HCT116 (cell line): Measurements from ENCODE around the gene DNAH5. TPM values are rescaled to one million over a fixed set of nuclear protein-coding genes. Genes with fewer than 3 reads are reported as not detected.

ENCODE experiments used
- ATAC-seq: fragments of 200-7000 bp; cut with Tn5 transposase; 2 replicates; pipeline ENCODE4 v1.9.1; 2020; ENCODE audit warnings: mild to moderate bottlenecking, moderate library complexity
- BruUV-seq: library from RNA; stranded (reverse); fragments of 400-500 nt; replicated peaks from 2 replicates; lab custom pipeline; 2021; lab: Mats Ljungman, UMichigan
- CTCF ChIA-PET: fragments of 300-600 bp; sonication (Branson Sonifier 250); formaldehyde crosslinking; loops from one replicate; lab custom pipeline; 2021; ENCODE audit warnings: antibody characterized with exemption; lab: Charles Lee
- POLR2A ChIA-PET: fragments of 300-600, 350-600 bp; sonication (Branson Sonifier 250); formaldehyde crosslinking; loops from one replicate; lab custom pipeline; 2021; ENCODE audit warnings: antibody characterized with exemption; lab: Charles Lee
- RAD21 ChIA-PET, 2 experiments: fragments of 300-600 bp; sonication (Branson Sonifier 250); formaldehyde crosslinking; loops; one replicate each; lab custom pipeline; 2023; ENCODE audit warnings: low total read pairs in 2 of 2; ENCODE audit not compliant: uncharacterized antibody in 2 of 2, unreplicated experiment in 2 of 2, low non-redundant PET in 1 of 2; lab: Charles Lee
- DNase-seq: peaks from one replicate; pipeline ENCODE4 v3.0.0-alpha.2; 2010; ENCODE audit warnings: low read depth, low spot score
- H2AFZ ChIP-seq: fragments of 200-600 bp; shearing (Covaris generic), sonication (generic); 2 replicates; pipeline ENCODE4 v1.6.1; 2017; ENCODE audit warnings: low read depth, mixed run types, mixed read lengths, antibody characterized with exemption, low read length; ENCODE audit not compliant: poor library complexity, severe bottlenecking
- H3K27ac ChIP-seq: 2 replicates; pipeline ENCODE4 v1.5.1; 2012; ENCODE audit warnings: low read depth, low read length
- H3K27me3 ChIP-seq: fragments of 200-600 bp; sonication (generic); 2 replicates; pipeline ENCODE4 v1.6.1; 2016; ENCODE audit warnings: mixed run types, low read length, mixed read lengths; ENCODE audit not compliant: insufficient read depth
- H3K36me3 ChIP-seq, 2 experiments: fragments of 200-500 bp in 1 of 2; fragments of 200-600 bp in 1 of 2; sonication (Bioruptor generic) in 1 of 2; sonication (generic) in 1 of 2; 2 replicates each; pipeline versions ENCODE4 v1.5.1 to v1.6.1; 2014 to 2016; ENCODE audit warnings: low read length in 2 of 2, inconsistent platforms in 1 of 2, mixed read lengths in 1 of 2, mixed run types in 1 of 2; ENCODE audit not compliant: insufficient read depth in 2 of 2, control insufficient read depth in 1 of 2
- H3K4me1 ChIP-seq, 2 experiments: fragments of 200-600 bp in 1 of 2; sonication (generic) in 1 of 2; 2 replicates each; pipeline versions ENCODE4 v1.5.1 to v1.6.1; 2012 to 2017; ENCODE audit warnings: low read length in 2 of 2, inconsistent platforms in 1 of 2, mild to moderate bottlenecking in 1 of 2, mixed read lengths in 1 of 2, mixed run types in 1 of 2, moderate library complexity in 1 of 2; ENCODE audit not compliant: insufficient read depth in 2 of 2, control insufficient read depth in 1 of 2
- H3K4me2 ChIP-seq: fragments of 200-600 bp; sonication (generic); 2 replicates; pipeline ENCODE4 v1.6.1; 2017; ENCODE audit warnings: mixed run types, low read length, mixed read lengths
- H3K4me3 ChIP-seq, 2 experiments: fragments of 200-600 bp in 1 of 2; sonication (generic) in 1 of 2; replicated peaks in 1 of 2; 2 replicates each; pipeline ENCODE4 v1.5.1; 2011 to 2016; ENCODE audit warnings: low read length in 2 of 2, control low read depth in 1 of 2, low read depth in 1 of 2, mild to moderate bottlenecking in 1 of 2, mixed read lengths in 1 of 2, mixed run types in 1 of 2
- H3K79me2 ChIP-seq: fragments of 200-600 bp; sonication (generic); 2 replicates; pipeline ENCODE4 v1.6.1; 2017; ENCODE audit warnings: mild to moderate bottlenecking, mixed run types, low read length, moderate library complexity, mixed read lengths; ENCODE audit not compliant: insufficient read depth
- H3K9ac ChIP-seq: fragments of 200-600 bp; sonication (generic); 2 replicates; pipeline ENCODE4 v1.6.1; 2016; ENCODE audit warnings: low read length, mixed read lengths
- H3K9me2 ChIP-seq: fragments of 200-600 bp; sonication (generic), shearing (Covaris generic); 2 replicates; pipeline ENCODE4 v1.6.1; 2017; ENCODE audit warnings: mixed run types, mild to moderate bottlenecking, moderate library complexity; ENCODE audit not compliant: insufficient read depth
- H3K9me3 ChIP-seq, 2 experiments: fragments of 200-500 bp in 1 of 2; fragments of 200-600 bp in 1 of 2; sonication (Bioruptor generic) in 1 of 2; sonication (generic) in 1 of 2; 2 replicates each; pipeline ENCODE4 v1.6.1; 2014 to 2017; ENCODE audit warnings: low read length in 2 of 2, mixed read lengths in 2 of 2, inconsistent platforms in 1 of 2, low read depth in 1 of 2, mild to moderate bottlenecking in 1 of 2, mixed run types in 1 of 2, moderate library complexity in 1 of 2; ENCODE audit not compliant: control insufficient read depth in 1 of 2, insufficient read depth in 1 of 2
- H4K20me1 ChIP-seq: fragments of 200-600 bp; sonication (generic), shearing (Covaris generic); 2 replicates; pipeline ENCODE4 v1.6.1; 2017; ENCODE audit warnings: mixed run types, mild to moderate bottlenecking, moderate library complexity; ENCODE audit not compliant: insufficient read depth
- CEBPB ChIP-seq: IDR thresholded peaks from 2 replicates; pipeline ENCODE4 v1.6.1; 2012; ENCODE audit warnings: low read depth
- EZH2phosphoT487 ChIP-seq: fragments of 200-600 bp; IDR thresholded peaks from 2 replicates; pipeline ENCODE4 v1.6.1; 2018; ENCODE audit warnings: antibody characterized with exemption, borderline replicate concordance
- FOSL1 ChIP-seq: IDR thresholded peaks from 2 replicates; pipeline ENCODE4 v1.6.1; 2012; ENCODE audit warnings: low read depth
- POLR2A ChIP-seq: IDR thresholded peaks from 2 replicates; pipeline ENCODE4 v1.7.0; 2011; ENCODE audit warnings: borderline replicate concordance; ENCODE audit not compliant: insufficient read depth, insufficient read length; ENCODE audit errors: extremely low read depth
- TCF7L2 ChIP-seq: IDR thresholded peaks from 2 replicates; pipeline ENCODE4 v1.7.0; 2011; ENCODE audit warnings: borderline replicate concordance, inconsistent platforms; ENCODE audit not compliant: insufficient read depth, insufficient read length; ENCODE audit errors: extremely low read depth
- ZBTB33 ChIP-seq: IDR thresholded peaks from 2 replicates; pipeline ENCODE4 v1.6.1; 2011; ENCODE audit warnings: mild to moderate bottlenecking, low read length, moderate library complexity; ENCODE audit not compliant: insufficient replicate concordance; ENCODE audit errors: extremely low read depth
- intact Hi-C: fragments of 100-400 bp; cut with micrococcal nuclease; formaldehyde crosslinking; loops from 2 replicates; pipeline ENCODE4 v1.10.0; 2022
- total RNA-seq: library from RNA; stranded (reverse); gene quantifications from one replicate; pipeline ENCODE4 v1.2.1, GENCODE V29; 2021; ENCODE audit not compliant: unreplicated experiment
- TF ChIP-seq, protein P1 (sequence below), 3 experiments: fragments of 200-600 bp in 1 of 3; sonication (generic) in 1 of 3; IDR thresholded peaks in 2 of 3; conservative IDR thresholded peaks in 1 of 3; 2 replicates each; pipeline ENCODE4 v1.5.1; 2012 to 2017; ENCODE audit warnings: low read depth in 2 of 3, low read length in 2 of 3, antibody characterized with exemption in 1 of 3, borderline replicate concordance in 1 of 3, control low read depth in 1 of 3, mild to moderate bottlenecking in 1 of 3, mixed read lengths in 1 of 3, mixed run types in 1 of 3, moderate library complexity in 1 of 3; ENCODE audit not compliant: insufficient read depth in 1 of 3
- TF ChIP-seq, protein P2 (sequence below): IDR thresholded peaks from 2 replicates; pipeline ENCODE4 v1.6.1; 2012

DNAH5 gene
- total RNA-seq, 1 experiment from 2014 or later, result 0.37 TPM

DNA sequence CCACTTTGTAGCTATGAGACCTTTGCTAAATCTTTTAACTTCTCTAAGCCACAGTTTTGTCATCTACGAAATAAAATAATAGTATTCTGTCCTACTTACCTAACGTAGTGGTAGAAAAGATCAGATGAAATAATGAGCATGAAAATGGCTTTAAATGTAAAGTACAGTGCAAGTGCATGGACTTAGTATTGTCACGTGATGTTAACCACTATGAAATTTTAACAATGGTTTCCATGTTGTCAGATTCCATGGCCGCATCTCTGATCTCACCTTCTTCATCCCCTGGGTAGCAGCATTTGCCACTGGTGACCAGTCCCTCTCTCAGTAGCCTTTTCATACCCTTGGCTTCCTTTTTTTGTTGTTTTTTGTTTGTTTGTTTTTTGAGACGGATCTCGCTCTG is 45.9 kb downstream of the DNAH5 start:
- no peak overlapping the region for H3K27ac ChIP-seq
- no peaks in the 10 kb centered on the region for H3K79me2 ChIP-seq
- H3K36me3 ChIP-seq, result no peaks in the 10 kb centered on the region
- POLR2A ChIA-PET, result no interaction called here
- RAD21 ChIA-PET, result no interaction called here
- H3K9me2 ChIP-seq, result no peaks in the 10 kb centered on the region
- peaks cover 9% of the 10 kb centered on the region; the same call in 1 of the 2 replicates for H3K27me3 ChIP-seq
- H4K20me1 ChIP-seq, result no peaks in the 10 kb centered on the region
- H3K4me1 ChIP-seq, result no peaks in the 10 kb centered on the region
- no peak overlapping the region for H3K4me3 ChIP-seq
- CTCF ChIA-PET, result no interaction called here
- H2AFZ ChIP-seq, result no peak overlapping the region
- H3K9ac ChIP-seq, result no peak overlapping the region
- intact Hi-C loops, result no loop called here
- no peak overlapping the region for H3K4me2 ChIP-seq
- DNase-seq (no peak), ATAC-seq (no peak)
- no peak for TF ChIP-seq TCF7L2
- TF ChIP-seq, protein P1, sequence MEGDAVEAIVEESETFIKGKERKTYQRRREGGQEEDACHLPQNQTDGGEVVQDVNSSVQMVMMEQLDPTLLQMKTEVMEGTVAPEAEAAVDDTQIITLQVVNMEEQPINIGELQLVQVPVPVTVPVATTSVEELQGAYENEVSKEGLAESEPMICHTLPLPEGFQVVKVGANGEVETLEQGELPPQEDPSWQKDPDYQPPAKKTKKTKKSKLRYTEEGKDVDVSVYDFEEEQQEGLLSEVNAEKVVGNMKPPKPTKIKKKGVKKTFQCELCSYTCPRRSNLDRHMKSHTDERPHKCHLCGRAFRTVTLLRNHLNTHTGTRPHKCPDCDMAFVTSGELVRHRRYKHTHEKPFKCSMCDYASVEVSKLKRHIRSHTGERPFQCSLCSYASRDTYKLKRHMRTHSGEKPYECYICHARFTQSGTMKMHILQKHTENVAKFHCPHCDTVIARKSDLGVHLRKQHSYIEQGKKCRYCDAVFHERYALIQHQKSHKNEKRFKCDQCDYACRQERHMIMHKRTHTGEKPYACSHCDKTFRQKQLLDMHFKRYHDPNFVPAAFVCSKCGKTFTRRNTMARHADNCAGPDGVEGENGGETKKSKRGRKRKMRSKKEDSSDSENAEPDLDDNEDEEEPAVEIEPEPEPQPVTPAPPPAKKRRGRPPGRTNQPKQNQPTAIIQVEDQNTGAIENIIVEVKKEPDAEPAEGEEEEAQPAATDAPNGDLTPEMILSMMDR (IDR thresholded peaks at IDR 0.05 in 2 of 3, conservative IDR thresholded peaks at IDR 0.05 in 1 of 3; ENCODE audit: borderline replicate concordance in 1 of 3, insufficient read depth in 1 of 3, low read depth in 2 of 3, low read length in 2 of 3), result no peak
- TF ChIP-seq, protein P2, sequence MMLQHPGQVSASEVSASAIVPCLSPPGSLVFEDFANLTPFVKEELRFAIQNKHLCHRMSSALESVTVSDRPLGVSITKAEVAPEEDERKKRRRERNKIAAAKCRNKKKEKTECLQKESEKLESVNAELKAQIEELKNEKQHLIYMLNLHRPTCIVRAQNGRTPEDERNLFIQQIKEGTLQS, result no peak
- no peak for TF ChIP-seq FOSL1
- no peak for TF ChIP-seq CEBPB
- no peak for TF ChIP-seq POLR2A
- no peak for TF ChIP-seq ZBTB33
- no peak for TF ChIP-seq EZH2phosphoT487
- BruUV-seq, result no TSS peak
- no peaks in the 10 kb centered on the region for H3K9me3 ChIP-seq
